Upper lobe of left lung (tissue), 4 donors: ENCODE data around the gene PDSS2.

ENCODE experiments used
- POLR2A ChIP-seq, 4 donors: fragments of 450-650 bp; IDR thresholded peaks; one replicate each; pipeline ENCODE4 v1.5.1; 2016 to 2017; ENCODE audit warnings: antibody characterized with exemption in 4 of 4, mild to moderate bottlenecking in 2 of 4
- TF ChIP-seq, protein P1 (sequence below), 6 experiments: fragments of 450-650 bp in 4 of 6; fragments of 200-600 bp in 2 of 6; sonication (generic) in 2 of 6; IDR thresholded peaks; one replicate each; pipeline ENCODE4 v1.5.1; 2016 to 2019; ENCODE audit warnings: antibody characterized with exemption in 6 of 6

DNA sequence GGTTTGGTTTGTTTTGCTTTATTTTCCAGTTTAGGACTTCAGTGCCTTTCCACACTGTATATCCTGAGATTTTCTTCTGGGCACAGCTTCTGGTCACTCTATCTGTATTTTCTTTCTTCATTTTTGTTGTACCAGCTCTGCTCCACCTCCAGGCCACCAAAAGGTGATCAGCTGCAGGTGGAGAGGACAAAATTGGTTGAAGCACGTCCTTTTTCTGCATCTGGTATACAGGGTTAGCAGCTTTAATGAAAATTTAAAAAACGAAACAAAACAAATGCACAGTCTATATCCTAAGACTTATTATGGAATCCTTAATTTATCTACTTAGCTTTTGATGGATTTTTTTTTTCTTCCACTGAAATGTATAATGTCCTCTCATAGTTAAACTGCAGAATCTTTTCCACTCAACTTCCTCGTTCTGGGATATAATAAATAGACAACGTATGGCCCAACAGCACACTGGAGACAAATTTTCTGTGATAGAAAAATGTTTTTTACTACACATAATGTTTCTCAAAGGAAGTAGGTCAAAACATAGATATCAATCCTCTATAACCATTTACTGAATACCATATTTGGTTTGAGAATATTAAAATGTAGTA is 19.8 kb upstream of the PDSS2 start:
- TF ChIP-seq, protein P1, sequence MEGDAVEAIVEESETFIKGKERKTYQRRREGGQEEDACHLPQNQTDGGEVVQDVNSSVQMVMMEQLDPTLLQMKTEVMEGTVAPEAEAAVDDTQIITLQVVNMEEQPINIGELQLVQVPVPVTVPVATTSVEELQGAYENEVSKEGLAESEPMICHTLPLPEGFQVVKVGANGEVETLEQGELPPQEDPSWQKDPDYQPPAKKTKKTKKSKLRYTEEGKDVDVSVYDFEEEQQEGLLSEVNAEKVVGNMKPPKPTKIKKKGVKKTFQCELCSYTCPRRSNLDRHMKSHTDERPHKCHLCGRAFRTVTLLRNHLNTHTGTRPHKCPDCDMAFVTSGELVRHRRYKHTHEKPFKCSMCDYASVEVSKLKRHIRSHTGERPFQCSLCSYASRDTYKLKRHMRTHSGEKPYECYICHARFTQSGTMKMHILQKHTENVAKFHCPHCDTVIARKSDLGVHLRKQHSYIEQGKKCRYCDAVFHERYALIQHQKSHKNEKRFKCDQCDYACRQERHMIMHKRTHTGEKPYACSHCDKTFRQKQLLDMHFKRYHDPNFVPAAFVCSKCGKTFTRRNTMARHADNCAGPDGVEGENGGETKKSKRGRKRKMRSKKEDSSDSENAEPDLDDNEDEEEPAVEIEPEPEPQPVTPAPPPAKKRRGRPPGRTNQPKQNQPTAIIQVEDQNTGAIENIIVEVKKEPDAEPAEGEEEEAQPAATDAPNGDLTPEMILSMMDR (IDR thresholded peaks at IDR 0.05): no peak
- no peak for TF ChIP-seq POLR2A (IDR thresholded peaks at IDR 0.05)
